Endothelial cell of umbilical vein (primary cell): ENCODE measurements around the gene ZDHHC14. TPM values are rescaled to one million over a fixed set of nuclear protein-coding genes. Genes with fewer than 3 reads are reported as not detected.
"Not testable (repeated sequence)": the region's sequence is repeated elsewhere in the genome, so short reads cannot be mapped to it uniquely, and the experiment has no call there.

Source experiments
- BruUV-seq: library from RNA; stranded (reverse); fragments of 400-500 nt; replicated peaks from 2 replicates; lab custom pipeline; 2021; lab: Mats Ljungman, UMichigan
- CTCF ChIA-PET: fragments of 300-600, 350-600 bp; sonication (Branson Sonifier 250); formaldehyde crosslinking; loops from one replicate; lab custom pipeline; 2021; ENCODE audit warnings: antibody characterized with exemption, inconsistent platforms; lab: Charles Lee
- POLR2A ChIA-PET: fragments of 300-600, 350-600 bp; sonication (Branson Sonifier 250); formaldehyde crosslinking; loops from one replicate; lab custom pipeline; 2021; ENCODE audit warnings: antibody characterized with exemption, inconsistent platforms; lab: Charles Lee
- DNase-seq: peaks from one replicate; pipeline ENCODE4 v3.0.0-alpha.2; 2011; ENCODE audit warnings: low read depth, low spot score
- FAIRE-seq: peaks from 2 replicates; lab custom pipeline; 2011; peaks lifted over from hg19 to GRCh38; lab: Jason Lieb, UNC
- H2AFZ ChIP-seq: 2 replicates; pipeline ENCODE4 v1.6.0; 2012; ENCODE audit warnings: low read depth, low read length, control low read depth, inconsistent platforms
- H3K27ac ChIP-seq: 2 replicates; pipeline ENCODE4 v1.5.1; 2011; ENCODE audit warnings: low read depth, mild to moderate bottlenecking, control low read depth, low read length, moderate library complexity; ENCODE audit not compliant: insufficient read depth
- H3K27me3 ChIP-seq, 2 experiments: 2 replicates each; pipeline versions ENCODE4 v1.6.0 to v1.6.1; 2011; ENCODE audit warnings: low read length in 2 of 2, mixed read lengths in 1 of 2; ENCODE audit not compliant: control insufficient read depth in 2 of 2, insufficient read depth in 2 of 2
- H3K36me3 ChIP-seq, 2 experiments: 2 replicates in 1 of 2; 3 replicates in 1 of 2; pipeline ENCODE4 v1.5.1; 2011; ENCODE audit warnings: low read length in 2 of 2, mild to moderate bottlenecking in 1 of 2, moderate library complexity in 1 of 2; ENCODE audit not compliant: control insufficient read depth in 2 of 2, insufficient read depth in 2 of 2; ENCODE audit errors: extremely low read depth in 1 of 2
- H3K4me1 ChIP-seq: 3 replicates; pipeline ENCODE4 v1.5.1; 2011; ENCODE audit warnings: mild to moderate bottlenecking, low read length; ENCODE audit not compliant: control insufficient read depth, insufficient read depth; ENCODE audit errors: extremely low read depth
- H3K4me2 ChIP-seq: 2 replicates; pipeline ENCODE4 v1.6.1; 2011; ENCODE audit warnings: low read length, control low read depth, mixed read lengths; ENCODE audit not compliant: insufficient read depth
- H3K4me3 ChIP-seq, 3 experiments: fragments of 200-600 bp in 1 of 3; sonication (generic), shearing (Covaris generic) in 1 of 3; replicated peaks in 1 of 3; 2 replicates each; pipeline ENCODE4 v1.5.1; 2011 to 2016; ENCODE audit warnings: control low read depth in 3 of 3, low read length in 3 of 3, mild to moderate bottlenecking in 2 of 3, inconsistent platforms in 1 of 3, low read depth in 1 of 3, moderate library complexity in 1 of 3; ENCODE audit not compliant: insufficient read depth in 1 of 3
- H3K79me2 ChIP-seq: 2 replicates; pipeline ENCODE4 v1.6.0; 2012; ENCODE audit warnings: low read length, inconsistent platforms; ENCODE audit not compliant: control insufficient read depth, insufficient read depth
- H3K9ac ChIP-seq: replicated peaks from 2 replicates; pipeline ENCODE3; 2011; ENCODE audit warnings: low read length, control low read depth; ENCODE audit not compliant: insufficient read depth; ENCODE audit errors: extremely low read depth
- H3K9me1 ChIP-seq: replicated peaks from 3 replicates; pipeline ENCODE4 v1.6.0; 2011; ENCODE audit warnings: mild to moderate bottlenecking, low read length; ENCODE audit not compliant: control insufficient read depth, insufficient read depth; ENCODE audit errors: extremely low read depth
- H3K9me3 ChIP-seq: replicated peaks from 2 replicates; pipeline ENCODE4 v1.5.1; 2012; ENCODE audit warnings: low read length, inconsistent platforms; ENCODE audit not compliant: control insufficient read depth, insufficient read depth
- H4K20me1 ChIP-seq: replicated peaks from 2 replicates; pipeline ENCODE3; 2011; ENCODE audit warnings: mild to moderate bottlenecking, low read length; ENCODE audit not compliant: control insufficient read depth, insufficient read depth; ENCODE audit errors: extremely low read depth
- EZH2 ChIP-seq: IDR thresholded peaks from 2 replicates; pipeline ENCODE4 v1.6.1; 2012; ENCODE audit warnings: borderline replicate concordance, low read depth, mild to moderate bottlenecking, moderate library complexity, low read length, inconsistent platforms; ENCODE audit not compliant: severe bottlenecking
- FOS ChIP-seq: IDR thresholded peaks from 2 replicates; pipeline ENCODE4 v1.6.1; 2011; ENCODE audit warnings: mild to moderate bottlenecking, low read length, moderate library complexity, borderline replicate concordance; ENCODE audit not compliant: insufficient read depth
- GATA2 ChIP-seq: IDR thresholded peaks from 2 replicates; pipeline ENCODE4 v1.7.0; 2011; ENCODE audit warnings: low read depth, mild to moderate bottlenecking, moderate library complexity, mixed read lengths, low read length; ENCODE audit not compliant: insufficient read length, insufficient read depth
- JUN ChIP-seq: IDR thresholded peaks from 2 replicates; pipeline ENCODE4 v1.6.1; 2011; ENCODE audit warnings: borderline replicate concordance, low read depth; ENCODE audit not compliant: insufficient read length, insufficient read depth
- MYC ChIP-seq: IDR thresholded peaks from one replicate; pipeline ENCODE4 v1.6.1; 2011; ENCODE audit warnings: mild to moderate bottlenecking, low read depth, low read length
- POLR2A ChIP-seq: IDR thresholded peaks from 2 replicates; pipeline ENCODE4 v1.6.1; 2012; ENCODE audit warnings: low read depth, mild to moderate bottlenecking, control low read depth, low read length
- POLR2AphosphoS5 ChIP-seq: IDR thresholded peaks from 2 replicates; pipeline ENCODE4 v1.6.1; 2012; ENCODE audit warnings: low read depth, mild to moderate bottlenecking, control low read depth, low read length, moderate library complexity; ENCODE audit not compliant: insufficient read depth
- dilution Hi-C: fragments of 300-500 bp; cut with MboI; formaldehyde crosslinking; loops from one replicate; pipeline ENCODE4 v1.15.0; 2019; ENCODE audit warnings: low sequenced_read_pairs; ENCODE audit not compliant: extremely low pct_ligation_motif_present
- intact Hi-C: fragments of 100-400 bp; cut with micrococcal nuclease; formaldehyde crosslinking; loops from one replicate; pipeline ENCODE4 v1.10.0; 2022
- polyA plus RNA-seq, 4 experiments: library from polyadenylated mRNA; depleted of rRNA in 3 of 4; stranded (reverse) in 3 of 4; unstranded in 1 of 4; fragments of >200 nt; gene quantifications; 2 replicates each; pipeline versions ENCODE4 v1.2.1 to v1.2.3, GENCODE V29; 2011 to 2012; ENCODE audit warnings: missing spikeins in 1 of 4
- total RNA-seq: library from RNA; stranded (reverse); gene quantifications from 2 replicates; pipeline ENCODE4 v1.2.3, GENCODE V29; 2021
- TF ChIP-seq, protein P1 (sequence below), 2 donors: IDR thresholded peaks; 1 replicate in 1 of 2; 2 replicates in 1 of 2; pipeline ENCODE4 v1.5.1; 2011; ENCODE audit warnings: low read length in 2 of 2, mild to moderate bottlenecking in 2 of 2, moderate library complexity in 2 of 2, control low read depth in 1 of 2, inconsistent platforms in 1 of 2, low read depth in 1 of 2; ENCODE audit not compliant: insufficient read depth in 1 of 2; ENCODE audit errors: extremely low read depth in 1 of 2
- TF ChIP-seq, protein P2 (sequence below): IDR thresholded peaks from 2 replicates; pipeline ENCODE4 v1.6.1; 2011; ENCODE audit not compliant: insufficient read depth, insufficient read length

ZDHHC14 gene
- total and polyA plus RNA-seq, 2 donors (not counting 3 experiments of a cell fraction or from before 2014, with no cell fraction given) = 23.0 to 25.6 TPM

DNA sequence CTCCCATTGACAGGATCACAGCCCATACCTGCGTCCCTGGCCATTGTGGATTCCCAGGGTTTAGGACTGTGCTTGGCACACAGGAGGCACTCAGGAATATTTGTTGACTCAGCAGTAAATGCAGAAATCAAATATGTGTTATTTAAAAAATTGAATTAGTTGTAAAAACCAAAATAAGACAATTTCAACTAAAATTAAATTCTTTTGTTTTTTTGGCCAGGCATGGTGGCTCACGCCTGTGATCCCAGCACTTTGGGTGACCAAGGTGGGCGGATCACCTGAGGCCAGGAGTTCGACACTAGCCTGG, 85.3 kb downstream of the ZDHHC14 start:
- ChIA-PET CTCF (no interaction called here), POLR2A (no interaction called here)
- Histone ChIP-seq H3K4me1 (peaks cover 8% of the 10 kb centered on the region), H3K9me3 (no peaks in the 10 kb centered on the region), H3K9me1 (no peaks in the 10 kb centered on the region), H3K4me2 (no peak overlapping the region), H3K4me3 (no peak overlapping the region), H3K36me3 (no peaks in the 10 kb centered on the region), H3K9ac (no peak overlapping the region), H3K79me2 (no peaks in the 10 kb centered on the region), H2AFZ (no peak overlapping the region), H3K27ac (no peak overlapping the region), H4K20me1 (no peaks in the 10 kb centered on the region), H3K27me3 (no peaks in the 10 kb centered on the region)
- no peak for TF ChIP-seq MYC
- TF ChIP-seq FOS = no peak
- TF ChIP-seq, protein P1, sequence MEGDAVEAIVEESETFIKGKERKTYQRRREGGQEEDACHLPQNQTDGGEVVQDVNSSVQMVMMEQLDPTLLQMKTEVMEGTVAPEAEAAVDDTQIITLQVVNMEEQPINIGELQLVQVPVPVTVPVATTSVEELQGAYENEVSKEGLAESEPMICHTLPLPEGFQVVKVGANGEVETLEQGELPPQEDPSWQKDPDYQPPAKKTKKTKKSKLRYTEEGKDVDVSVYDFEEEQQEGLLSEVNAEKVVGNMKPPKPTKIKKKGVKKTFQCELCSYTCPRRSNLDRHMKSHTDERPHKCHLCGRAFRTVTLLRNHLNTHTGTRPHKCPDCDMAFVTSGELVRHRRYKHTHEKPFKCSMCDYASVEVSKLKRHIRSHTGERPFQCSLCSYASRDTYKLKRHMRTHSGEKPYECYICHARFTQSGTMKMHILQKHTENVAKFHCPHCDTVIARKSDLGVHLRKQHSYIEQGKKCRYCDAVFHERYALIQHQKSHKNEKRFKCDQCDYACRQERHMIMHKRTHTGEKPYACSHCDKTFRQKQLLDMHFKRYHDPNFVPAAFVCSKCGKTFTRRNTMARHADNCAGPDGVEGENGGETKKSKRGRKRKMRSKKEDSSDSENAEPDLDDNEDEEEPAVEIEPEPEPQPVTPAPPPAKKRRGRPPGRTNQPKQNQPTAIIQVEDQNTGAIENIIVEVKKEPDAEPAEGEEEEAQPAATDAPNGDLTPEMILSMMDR (IDR thresholded peaks at IDR 0.05; ENCODE audit: extremely low read depth in 1 of 2, insufficient read depth in 1 of 2, low read depth in 1 of 2, low read length in 2 of 2) = no peak
- TF ChIP-seq EZH2 = no peak
- no peak for TF ChIP-seq GATA2
- TF ChIP-seq, protein P2, sequence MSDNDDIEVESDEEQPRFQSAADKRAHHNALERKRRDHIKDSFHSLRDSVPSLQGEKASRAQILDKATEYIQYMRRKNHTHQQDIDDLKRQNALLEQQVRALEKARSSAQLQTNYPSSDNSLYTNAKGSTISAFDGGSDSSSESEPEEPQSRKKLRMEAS = no peak
- TF ChIP-seq JUN = no peak
- no peak for TF ChIP-seq POLR2AphosphoS5
- no peak for TF ChIP-seq POLR2A
- DNase-seq (no peak), FAIRE-seq (no peak)
- intact Hi-C loops (no loop called here), dilution Hi-C loops (no loop called here)
- BruUV-seq = no TSS peak

DNA sequence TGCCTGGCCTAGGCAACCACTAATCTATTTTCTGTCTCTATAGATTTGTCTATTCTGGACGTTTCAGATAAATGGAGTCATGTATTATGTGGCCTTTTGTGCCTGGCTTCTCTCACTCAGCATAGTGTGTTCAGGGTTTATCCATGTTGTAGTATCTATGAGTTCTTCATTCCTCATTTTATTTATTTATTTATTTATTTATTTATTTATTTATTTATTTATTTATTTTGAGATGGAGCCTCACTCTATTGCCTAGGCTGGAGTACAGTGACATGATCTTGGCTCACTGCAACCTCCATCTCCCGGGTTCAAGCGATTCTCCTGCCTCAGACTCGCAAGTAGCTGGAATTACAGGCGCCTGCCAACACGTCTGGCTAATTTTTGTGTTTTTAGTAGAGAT, 86.3 kb downstream of the ZDHHC14 start:
- H2AFZ ChIP-seq, H4K20me1 ChIP-seq, H3K4me1 ChIP-seq, H3K36me3 ChIP-seq, intact Hi-C loops, H3K9me1 ChIP-seq, H3K9ac ChIP-seq, BruUV-seq, H3K27me3 ChIP-seq, H3K4me2 ChIP-seq, FAIRE-seq, CTCF ChIA-PET, DNase-seq, POLR2A ChIA-PET, H3K4me3 ChIP-seq, H3K9me3 ChIP-seq, H3K79me2 ChIP-seq, dilution Hi-C loops, H3K27ac ChIP-seq: not testable (repeated sequence)
